Naive thymus-derived CD4-positive, alpha-beta T cell (primary cell): ENCODE results near the gene PTPRO. TPM values are rescaled to one million over a fixed set of nuclear protein-coding genes. Genes with fewer than 3 reads are reported as not detected.

ENCODE experiments used
- ATAC-seq: fragments of 150-1000 bp; cut with Tn5 transposase; 2 replicates; pipeline ENCODE4 v1.10.0; 2021; ENCODE audit warnings: mild to moderate bottlenecking, moderate library complexity
- CTCF ChIA-PET: fragments of 350-600 bp; sonication (Branson Sonifier 250); formaldehyde crosslinking; loops from one replicate; lab custom pipeline; 2021; ENCODE audit warnings: antibody characterized with exemption; lab: Charles Lee
- POLR2A ChIA-PET: fragments of 350-600 bp; sonication (Branson Sonifier 250); formaldehyde crosslinking; loops from one replicate; lab custom pipeline; 2021; ENCODE audit warnings: antibody characterized with exemption, inconsistent platforms; lab: Charles Lee
- DNase-seq, 9 donors: peaks; one replicate each; pipeline versions ENCODE4 v3.0.0 to v3.0.0-alpha.2; 2020 to 2022; ENCODE audit warnings: mixed read lengths in 1 of 9
- H3K27ac ChIP-seq: one replicate; pipeline ENCODE4 v1.7.0; 2013; ENCODE audit warnings: mild to moderate bottlenecking, low read depth, low read length, moderate library complexity
- H3K27me3 ChIP-seq, 2 donors: one replicate each; pipeline ENCODE4 v1.7.0; 2013; ENCODE audit warnings: low read length in 2 of 2, mild to moderate bottlenecking in 2 of 2, moderate library complexity in 2 of 2; ENCODE audit not compliant: control insufficient read depth in 2 of 2, insufficient read depth in 2 of 2
- H3K36me3 ChIP-seq, 3 experiments: 1 replicate in 2 of 3; 2 replicates in 1 of 3; pipeline ENCODE4 v1.7.0; 2013; ENCODE audit warnings: low read length in 3 of 3, mild to moderate bottlenecking in 3 of 3, moderate library complexity in 1 of 3; ENCODE audit not compliant: insufficient read depth in 3 of 3, control insufficient read depth in 2 of 3
- H3K4me1 ChIP-seq, 2 donors: one replicate each; pipeline ENCODE4 v1.7.0; 2013; ENCODE audit warnings: low read length in 2 of 2, mild to moderate bottlenecking in 2 of 2, moderate library complexity in 1 of 2; ENCODE audit not compliant: control insufficient read depth in 2 of 2, insufficient read depth in 2 of 2
- H3K4me3 ChIP-seq: 2 replicates; pipeline ENCODE4 v1.7.0; 2013; ENCODE audit warnings: mild to moderate bottlenecking, low read length
- H3K9me3 ChIP-seq, 3 experiments: 1 replicate in 2 of 3; 2 replicates in 1 of 3; pipeline ENCODE4 v1.7.0; 2013; ENCODE audit warnings: low read length in 3 of 3; ENCODE audit not compliant: control insufficient read depth in 2 of 3
- H3K27ac Mint-ChIP-seq, 9 donors: one replicate each; pipeline ENCODE4 v1.8.0; 2020 to 2022; ENCODE audit warnings: mixed read lengths in 9 of 9, mild to moderate bottlenecking in 8 of 9, moderate library complexity in 5 of 9, inconsistent platforms in 2 of 9
- H3K27me3 Mint-ChIP-seq, 5 donors: one replicate each; pipeline ENCODE4 v1.8.0; 2021 to 2022; ENCODE audit warnings: mixed read lengths in 5 of 5, mild to moderate bottlenecking in 1 of 5
- H3K36me3 Mint-ChIP-seq, 5 donors: one replicate each; pipeline ENCODE4 v1.8.0; 2020 to 2022; ENCODE audit warnings: mixed read lengths in 5 of 5, mild to moderate bottlenecking in 3 of 5, inconsistent platforms in 1 of 5
- H3K4me1 Mint-ChIP-seq, 7 donors: one replicate each; pipeline ENCODE4 v1.8.0; 2020 to 2022; ENCODE audit warnings: mixed read lengths in 7 of 7, mild to moderate bottlenecking in 3 of 7, inconsistent platforms in 1 of 7
- H3K4me3 Mint-ChIP-seq, 10 donors: one replicate each; pipeline ENCODE4 v1.8.0; 2020 to 2022; ENCODE audit warnings: mild to moderate bottlenecking in 10 of 10, mixed read lengths in 10 of 10, moderate library complexity in 6 of 10, inconsistent platforms in 2 of 10
- H3K9me3 Mint-ChIP-seq, 11 donors: one replicate each; pipeline ENCODE4 v1.8.0; 2020 to 2022; ENCODE audit warnings: mixed read lengths in 11 of 11, mild to moderate bottlenecking in 4 of 11, inconsistent platforms in 1 of 11, moderate library complexity in 1 of 11
- intact Hi-C, 2 donors: fragments of 100-400 bp; cut with micrococcal nuclease; formaldehyde crosslinking; loops; one replicate each; pipeline ENCODE4 v1.15.1; 2023
- polyA plus RNA-seq, 2 donors: library from polyadenylated mRNA; unstranded; fragments of 300-500 nt; fragmentation: Illumina TruSeq; gene quantifications; one replicate each; pipeline ENCODE4 v1.2.3, GENCODE V29; 2021
- total RNA-seq, 6 experiments: library from RNA in 5 of 6; stranded (reverse) in 5 of 6; gene quantifications; 1 replicate in 5 of 6; 2 replicates in 1 of 6; pipeline ENCODE4 v1.2.3 and lab custom pipeline; 2021 to 2026

The PTPRO gene
- total and polyA plus RNA-seq, 7 experiments from 2014 or later: 1.8 to 14.2 (median 6.7) TPM

GRCh38 chr12:15485466-15485865 is 163.2 kb downstream of the PTPRO start:
- H3K27me3 Mint-ChIP-seq: peaks cover 12 to 36% (median 28%) of the 10 kb centered on the region in 5 donors
- H3K4me3 Mint-ChIP-seq: no peak overlapping the region
- H3K27ac Mint-ChIP-seq: no peak overlapping the region
- no peaks in the 10 kb centered on the region for H3K4me1 ChIP-seq
- no peaks in the 10 kb centered on the region for H3K27me3 ChIP-seq
- no peaks in the 10 kb centered on the region for H3K36me3 ChIP-seq
- no peak for ATAC-seq
- H3K27ac ChIP-seq: no peak overlapping the region
- no peak for DNase-seq
- intact Hi-C loops: no loop called here
- peaks cover 0 to 3% (median 0%) of the 10 kb centered on the region in 11 donors for H3K9me3 Mint-ChIP-seq
- ChIA-PET CTCF (no interaction called here), POLR2A (no interaction called here)
- no peaks in the 10 kb centered on the region for H3K9me3 ChIP-seq
- H3K36me3 Mint-ChIP-seq: no peaks in the 10 kb centered on the region
- no peak overlapping the region for H3K4me3 ChIP-seq
- no peaks in the 10 kb centered on the region for H3K4me1 Mint-ChIP-seq

DNA sequence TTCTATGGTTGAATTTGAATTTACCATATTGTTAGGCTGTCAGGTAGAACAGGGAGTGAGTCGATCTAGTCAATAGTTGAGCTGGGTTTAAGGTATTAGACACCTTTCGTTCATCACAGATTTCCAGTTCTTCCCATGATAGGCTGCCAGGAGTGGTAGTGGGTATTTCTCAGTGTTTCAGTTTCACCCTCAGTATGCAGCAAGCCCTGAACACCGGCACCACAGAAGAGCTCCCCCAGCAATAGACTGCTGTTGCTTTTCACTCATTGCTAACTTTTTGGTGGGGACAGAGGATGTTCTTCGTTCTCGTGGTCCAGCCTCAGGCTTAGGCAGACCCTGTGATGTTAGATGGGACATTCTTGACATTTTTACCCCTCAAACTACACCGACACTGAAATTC is 164.6 kb downstream of the PTPRO start:
- ATAC-seq (no peak), DNase-seq (no peak)
- intact Hi-C loops: no loop called here
- Histone ChIP-seq H3K27me3 (no peaks in the 10 kb centered on the region), H3K27ac (no peak overlapping the region), H3K36me3 (no peaks in the 10 kb centered on the region), H3K4me1 (no peaks in the 10 kb centered on the region), H3K9me3 (no peaks in the 10 kb centered on the region), H3K4me3 (no peak overlapping the region)
- Mint-ChIP-seq H3K27me3 (peaks cover 13 to 35% (median 33%) of the 10 kb centered on the region in 5 donors), H3K36me3 (no peaks in the 10 kb centered on the region), H3K4me3 (no peak overlapping the region), H3K27ac (no peak overlapping the region), H3K9me3 (peaks cover 0 to 6% (median under 1%) of the 10 kb centered on the region in 11 donors), H3K4me1 (no peaks in the 10 kb centered on the region)
- ChIA-PET CTCF (no interaction called here), POLR2A (no interaction called here)

- Mint-ChIP-seq H3K9me3 (peaks cover 0 to 19% (median 9%) of the 10 kb centered on the region in 11 donors), H3K4me3 (no peak overlapping the region), H3K27me3 (peaks cover 17 to 41% (median 31%) of the 10 kb centered on the region in 5 donors), H3K4me1 (peaks cover 0 to 2% (median 0%) of the 10 kb centered on the region in 7 donors), H3K27ac (no peak overlapping the region), H3K36me3 (peaks cover 0 to 4% (median 0%) of the 10 kb centered on the region in 5 donors)
- Histone ChIP-seq H3K4me1 (no peaks in the 10 kb centered on the region), H3K9me3 (no peaks in the 10 kb centered on the region), H3K27ac (no peak overlapping the region), H3K4me3 (no peak overlapping the region), H3K27me3 (no peaks in the 10 kb centered on the region), H3K36me3 (no peaks in the 10 kb centered on the region)
- ATAC-seq (no peak), DNase-seq (no peak)
- intact Hi-C loops: no loop called here
- CTCF ChIA-PET: no interaction called here
- POLR2A ChIA-PET: no interaction called here
Measured at GRCh38 chr12:15488481-15488880, 166.2 kb downstream of the PTPRO start.

GRCh38 chr12:15494329-15495046 is 172.2 kb downstream of the PTPRO start:
- Histone ChIP-seq H3K36me3 (no peaks in the 10 kb centered on the region), H3K4me3 (no peak overlapping the region), H3K27ac (no peak overlapping the region), H3K9me3 (no peaks in the 10 kb centered on the region), H3K27me3 (no peaks in the 10 kb centered on the region), H3K4me1 (no peaks in the 10 kb centered on the region)
- H3K27ac Mint-ChIP-seq: no peak overlapping the region
- peaks cover 0 to 4% (median 0%) of the 10 kb centered on the region in 5 donors for H3K36me3 Mint-ChIP-seq
- DNase-seq (no peak), ATAC-seq (no peak)
- peaks cover 0 to 7% (median 0%) of the 10 kb centered on the region in 7 donors for H3K4me1 Mint-ChIP-seq
- ChIA-PET CTCF (no interaction called here), POLR2A (no interaction called here)
- H3K9me3 Mint-ChIP-seq: peaks cover 0 to 20% (median 9%) of the 10 kb centered on the region in 11 donors
- H3K27me3 Mint-ChIP-seq: peaks cover 19 to 55% (median 32%) of the 10 kb centered on the region in 5 donors
- no peak overlapping the region for H3K4me3 Mint-ChIP-seq
- intact Hi-C loops: no loop called here

GRCh38 chr12:15495746-15496145 is 173.4 kb downstream of the PTPRO start:
- Histone ChIP-seq H3K27me3 (no peaks in the 10 kb centered on the region), H3K27ac (no peak overlapping the region), H3K4me3 (no peak overlapping the region), H3K4me1 (no peaks in the 10 kb centered on the region), H3K36me3 (no peaks in the 10 kb centered on the region), H3K9me3 (no peaks in the 10 kb centered on the region)
- H3K4me1 Mint-ChIP-seq: peaks cover 0 to 7% (median 0%) of the 10 kb centered on the region in 7 donors
- no peak for ATAC-seq
- peaks cover 0 to 20% (median 9%) of the 10 kb centered on the region in 11 donors for H3K9me3 Mint-ChIP-seq
- ChIA-PET POLR2A (no interaction called here), CTCF (no interaction called here)
- H3K27me3 Mint-ChIP-seq: peaks cover 15 to 56% (median 35%) of the 10 kb centered on the region in 5 donors
- H3K4me3 Mint-ChIP-seq: no peak overlapping the region
- H3K36me3 Mint-ChIP-seq: peaks cover 0 to 4% (median 0%) of the 10 kb centered on the region in 5 donors
- intact Hi-C loops: no loop called here
- DNase-seq: no peak
- H3K27ac Mint-ChIP-seq: no peak overlapping the region

DNA sequence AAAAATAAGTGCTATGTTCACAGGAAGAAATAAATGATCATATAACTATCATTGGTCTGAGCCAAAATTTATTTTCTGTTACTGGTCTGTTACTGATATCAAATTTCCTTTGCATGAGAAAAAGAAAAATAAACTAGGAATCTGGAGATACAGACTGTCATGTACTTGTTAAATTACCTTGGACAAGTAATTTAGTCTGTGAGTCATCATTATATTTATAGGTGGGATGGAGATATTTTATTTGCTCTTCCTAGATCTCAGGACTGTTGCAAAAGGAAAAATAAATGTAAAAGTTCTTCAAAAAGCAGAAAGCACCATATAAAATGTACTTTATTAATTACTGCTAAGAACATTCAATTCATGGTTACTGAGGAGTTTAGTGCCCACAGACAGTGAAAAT is 174.4 kb downstream of the PTPRO start:
- H3K27ac ChIP-seq: no peak overlapping the region
- Mint-ChIP-seq H3K9me3 (peaks cover 0 to 15% (median 9%) of the 10 kb centered on the region in 11 donors), H3K4me1 (peaks cover 0 to 7% (median 0%) of the 10 kb centered on the region in 7 donors), H3K4me3 (no peak overlapping the region), H3K36me3 (peaks cover 0 to 4% (median 0%) of the 10 kb centered on the region in 5 donors), H3K27ac (no peak overlapping the region), H3K27me3 (peaks cover 12 to 49% (median 28%) of the 10 kb centered on the region in 5 donors)
- no peaks in the 10 kb centered on the region for H3K27me3 ChIP-seq
- intact Hi-C loops: no loop called here
- ChIA-PET CTCF (no interaction called here), POLR2A (no interaction called here)
- no peak overlapping the region for H3K4me3 ChIP-seq
- no peaks in the 10 kb centered on the region for H3K4me1 ChIP-seq
- no peaks in the 10 kb centered on the region for H3K9me3 ChIP-seq
- no peaks in the 10 kb centered on the region for H3K36me3 ChIP-seq
- ATAC-seq (no peak), DNase-seq (no peak)
